Measurements from ENCODE around the gene DLX3. TPM values are rescaled to one million over a fixed set of nuclear protein-coding genes. Genes with fewer than 3 reads are reported as not detected.

Gene DLX3
- polyA plus RNA-seq, 2 donors = 2.9 to 3.0 TPM

GRCh38 chr17:49969134-49969759, 25.8 kb downstream of the DLX3 start, which contains the start of gene DLX4:
Gene DLX4, plus strand, starts transcription at chr17:49969190. Its CDS starts 279 bp downstream, at chr17:49969469.
- Histone ChIP-seq H3K27ac (ENCODE audit: low read depth in 2 of 2, low read length in 1 of 2) (no peak within 1 kb of the TSS), H3K9me3 (ENCODE audit: control insufficient read depth in 2 of 2, insufficient read depth in 1 of 2, low read depth in 1 of 2, low read length in 1 of 2) (peaks cover 0 to 2% of the 10 kb centered on the region in 2 donors), H3K4me3 (ENCODE audit: low read depth in 1 of 2, low read length in 2 of 2) (peak within 1 kb of the TSS; percentile 49 to 52), H3K4me1 (ENCODE audit: control insufficient read depth in 2 of 2, insufficient read depth in 2 of 2, low read length in 1 of 2) (peaks cover 3% of the 10 kb centered on the region in 2 donors), H3K27me3 (ENCODE audit: control insufficient read depth in 1 of 2, insufficient read depth in 2 of 2, low read length in 2 of 2) (peaks cover 0 to 25% of the 10 kb centered on the region in 2 donors), H3K36me3 (ENCODE audit: control insufficient read depth in 2 of 2, insufficient read depth in 2 of 2, low read length in 1 of 2) (no peaks in the 10 kb centered on the region)
- 2 to 3% methylated on average over 34 to 45 of the region's 45 CpGs for WGBS, 2 donors

- peak overlapping the region; percentile 49 to 52 for H3K4me3 ChIP-seq (ENCODE audit: low read depth in 1 of 2, low read length in 2 of 2)
- peaks cover 3 to 6% of the 10 kb centered on the region in 2 donors for H3K4me1 ChIP-seq (ENCODE audit: control insufficient read depth in 2 of 2, insufficient read depth in 2 of 2, low read length in 1 of 2)
- H3K27me3 ChIP-seq (ENCODE audit: control insufficient read depth in 1 of 2, insufficient read depth in 2 of 2, low read length in 2 of 2) = peaks cover 0 to 28% of the 10 kb centered on the region in 2 donors
- H3K27ac ChIP-seq (ENCODE audit: low read depth in 2 of 2, low read length in 1 of 2) = no peak overlapping the region
- H3K9me3 ChIP-seq (ENCODE audit: control insufficient read depth in 2 of 2, insufficient read depth in 1 of 2, low read depth in 1 of 2, low read length in 1 of 2) = peaks cover 0 to 2% of the 10 kb centered on the region in 2 donors
- 1 to 2% methylated on average over 35 to 64 of the region's 64 CpGs for WGBS, 2 donors
- H3K36me3 ChIP-seq (ENCODE audit: control insufficient read depth in 2 of 2, insufficient read depth in 2 of 2, low read length in 1 of 2) = no peaks in the 10 kb centered on the region
These were observed 26.5 kb downstream of the DLX3 start for GRCh38 chr17:49968405-49969133.

- H3K4me1 ChIP-seq (ENCODE audit: control insufficient read depth in 2 of 2, insufficient read depth in 2 of 2, low read length in 1 of 2) = peaks cover 3 to 6% of the 10 kb centered on the region in 2 donors
- H3K4me3 ChIP-seq (ENCODE audit: low read depth in 1 of 2, low read length in 2 of 2) = peak overlapping the region; percentile 49 to 52
- H3K9me3 ChIP-seq (ENCODE audit: control insufficient read depth in 2 of 2, insufficient read depth in 1 of 2, low read depth in 1 of 2, low read length in 1 of 2) = peaks cover 0 to 2% of the 10 kb centered on the region in 2 donors
- 30% methylated on average over 10 of the region's 10 CpGs for WGBS, 2 donors
- H3K36me3 ChIP-seq (ENCODE audit: control insufficient read depth in 2 of 2, insufficient read depth in 2 of 2, low read length in 1 of 2) = no peaks in the 10 kb centered on the region
- no peak overlapping the region for H3K27ac ChIP-seq (ENCODE audit: low read depth in 2 of 2, low read length in 1 of 2)
- peaks cover 0 to 28% of the 10 kb centered on the region in 2 donors for H3K27me3 ChIP-seq (ENCODE audit: control insufficient read depth in 1 of 2, insufficient read depth in 2 of 2, low read length in 2 of 2)
These were observed 27.2 kb downstream of the DLX3 start for GRCh38 chr17:49967621-49968404.

GRCh38 chr17:49967205-49967604, 27.8 kb downstream of the DLX3 start:
- H3K4me3 ChIP-seq (ENCODE audit: low read depth in 1 of 2, low read length in 2 of 2) = no peak overlapping the region
- H3K9me3 ChIP-seq (ENCODE audit: control insufficient read depth in 2 of 2, insufficient read depth in 1 of 2, low read depth in 1 of 2, low read length in 1 of 2) = no peaks in the 10 kb centered on the region
- no peaks in the 10 kb centered on the region for H3K36me3 ChIP-seq (ENCODE audit: control insufficient read depth in 2 of 2, insufficient read depth in 2 of 2, low read length in 1 of 2)
- H3K4me1 ChIP-seq (ENCODE audit: control insufficient read depth in 2 of 2, insufficient read depth in 2 of 2, low read length in 1 of 2) = peaks cover 3 to 6% of the 10 kb centered on the region in 2 donors
- H3K27me3 ChIP-seq (ENCODE audit: control insufficient read depth in 1 of 2, insufficient read depth in 2 of 2, low read length in 2 of 2) = peaks cover 0 to 25% of the 10 kb centered on the region in 2 donors
- no peak overlapping the region for H3K27ac ChIP-seq (ENCODE audit: low read depth in 2 of 2, low read length in 1 of 2)
- WGBS, 2 donors = 26 to 42% methylated on average over 3 of the region's 3 CpGs

DNA sequence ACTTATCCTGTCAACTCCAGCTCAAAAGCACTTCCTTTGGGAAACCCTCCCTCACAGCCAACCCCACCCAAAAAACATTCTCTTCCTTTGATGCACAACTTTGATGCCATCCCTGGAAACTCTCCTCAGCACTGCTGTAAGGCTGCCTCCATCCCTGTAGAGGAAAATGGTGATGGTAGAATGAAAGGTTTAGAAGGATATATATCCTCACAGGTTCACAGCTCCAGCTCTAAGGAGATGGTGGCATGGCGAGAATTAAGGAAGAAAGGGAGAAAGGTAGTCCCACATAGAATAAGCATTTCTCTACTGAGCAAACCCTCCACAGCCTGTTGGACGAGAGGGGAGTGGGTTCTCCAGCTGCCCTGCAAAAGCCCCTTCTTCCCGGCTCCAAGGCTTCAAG, 28.3 kb downstream of the DLX3 start:
- H3K36me3 ChIP-seq (ENCODE audit: control insufficient read depth in 2 of 2, insufficient read depth in 2 of 2, low read length in 1 of 2) = no peaks in the 10 kb centered on the region
- no peak overlapping the region for H3K4me3 ChIP-seq (ENCODE audit: low read depth in 1 of 2, low read length in 2 of 2)
- no peaks in the 10 kb centered on the region for H3K9me3 ChIP-seq (ENCODE audit: control insufficient read depth in 2 of 2, insufficient read depth in 1 of 2, low read depth in 1 of 2, low read length in 1 of 2)
- peaks cover 3 to 6% of the 10 kb centered on the region in 2 donors for H3K4me1 ChIP-seq (ENCODE audit: control insufficient read depth in 2 of 2, insufficient read depth in 2 of 2, low read length in 1 of 2)
- H3K27me3 ChIP-seq (ENCODE audit: control insufficient read depth in 1 of 2, insufficient read depth in 2 of 2, low read length in 2 of 2) = peaks cover 0 to 25% of the 10 kb centered on the region in 2 donors
- H3K27ac ChIP-seq (ENCODE audit: low read depth in 2 of 2, low read length in 1 of 2) = no peak overlapping the region
- 46 to 62% methylated on average over 3 of the region's 3 CpGs for WGBS, 2 donors

GRCh38 chr17:49965524-49965909, 29.5 kb downstream of the DLX3 start:
- Histone ChIP-seq H3K4me3 (ENCODE audit: low read depth in 1 of 2, low read length in 2 of 2) (no peak overlapping the region), H3K36me3 (ENCODE audit: control insufficient read depth in 2 of 2, insufficient read depth in 2 of 2, low read length in 1 of 2) (no peaks in the 10 kb centered on the region), H3K9me3 (ENCODE audit: control insufficient read depth in 2 of 2, insufficient read depth in 1 of 2, low read depth in 1 of 2, low read length in 1 of 2) (no peaks in the 10 kb centered on the region), H3K27me3 (ENCODE audit: control insufficient read depth in 1 of 2, insufficient read depth in 2 of 2, low read length in 2 of 2) (peaks cover 0 to 22% of the 10 kb centered on the region in 2 donors), H3K27ac (ENCODE audit: low read depth in 2 of 2, low read length in 1 of 2) (no peak overlapping the region), H3K4me1 (ENCODE audit: control insufficient read depth in 2 of 2, insufficient read depth in 2 of 2, low read length in 1 of 2) (peaks cover 3 to 6% of the 10 kb centered on the region in 2 donors)
- WGBS, 2 donors = 21 to 45% methylated on average over 16 of the region's 16 CpGs

DNA sequence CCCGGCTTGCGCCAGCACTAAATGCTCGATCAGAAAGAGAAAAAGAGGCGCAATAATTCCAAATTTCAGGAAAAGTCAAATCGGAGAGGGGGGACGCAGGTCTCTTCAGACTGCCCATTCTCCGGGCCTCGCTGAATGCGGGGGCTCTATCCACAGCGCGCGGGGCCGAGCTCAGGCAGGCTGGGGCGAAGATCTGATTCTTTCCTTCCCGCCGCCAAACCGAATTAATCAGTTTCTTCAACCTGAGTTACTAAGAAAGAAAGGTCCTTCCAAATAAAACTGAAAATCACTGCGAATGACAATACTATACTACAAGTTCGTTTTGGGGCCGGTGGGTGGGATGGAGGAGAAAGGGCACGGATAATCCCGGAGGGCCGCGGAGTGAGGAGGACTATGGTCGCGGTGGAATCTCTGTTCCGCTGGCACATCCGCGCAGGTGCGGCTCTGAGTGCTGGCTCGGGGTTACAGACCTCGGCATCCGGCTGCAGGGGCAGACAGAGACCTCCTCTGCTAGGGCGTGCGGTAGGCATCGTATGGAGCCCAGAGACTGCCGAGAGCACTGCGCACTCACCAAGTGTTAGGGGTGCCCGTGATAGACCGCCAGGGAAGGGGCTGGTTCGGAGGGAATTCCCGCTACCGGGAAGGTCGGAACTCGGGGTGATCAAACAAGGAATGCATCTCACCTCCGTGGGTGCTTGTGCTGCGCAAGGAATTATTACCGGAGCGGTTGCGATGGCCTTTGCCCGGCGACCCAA, 30.1 kb downstream of the DLX3 start:
- peaks cover 0 to 22% of the 10 kb centered on the region in 2 donors for H3K27me3 ChIP-seq (ENCODE audit: control insufficient read depth in 1 of 2, insufficient read depth in 2 of 2, low read length in 2 of 2)
- 9 to 29% methylated on average over 52 of the region's 52 CpGs for WGBS, 2 donors
- H3K36me3 ChIP-seq (ENCODE audit: control insufficient read depth in 2 of 2, insufficient read depth in 2 of 2, low read length in 1 of 2) = no peaks in the 10 kb centered on the region
- H3K4me1 ChIP-seq (ENCODE audit: control insufficient read depth in 2 of 2, insufficient read depth in 2 of 2, low read length in 1 of 2) = peaks cover 3 to 6% of the 10 kb centered on the region in 2 donors
- H3K4me3 ChIP-seq (ENCODE audit: low read depth in 1 of 2, low read length in 2 of 2) = no peak overlapping the region
- H3K9me3 ChIP-seq (ENCODE audit: control insufficient read depth in 2 of 2, insufficient read depth in 1 of 2, low read depth in 1 of 2, low read length in 1 of 2) = no peaks in the 10 kb centered on the region
- no peak overlapping the region for H3K27ac ChIP-seq (ENCODE audit: low read depth in 2 of 2, low read length in 1 of 2)

DNA sequence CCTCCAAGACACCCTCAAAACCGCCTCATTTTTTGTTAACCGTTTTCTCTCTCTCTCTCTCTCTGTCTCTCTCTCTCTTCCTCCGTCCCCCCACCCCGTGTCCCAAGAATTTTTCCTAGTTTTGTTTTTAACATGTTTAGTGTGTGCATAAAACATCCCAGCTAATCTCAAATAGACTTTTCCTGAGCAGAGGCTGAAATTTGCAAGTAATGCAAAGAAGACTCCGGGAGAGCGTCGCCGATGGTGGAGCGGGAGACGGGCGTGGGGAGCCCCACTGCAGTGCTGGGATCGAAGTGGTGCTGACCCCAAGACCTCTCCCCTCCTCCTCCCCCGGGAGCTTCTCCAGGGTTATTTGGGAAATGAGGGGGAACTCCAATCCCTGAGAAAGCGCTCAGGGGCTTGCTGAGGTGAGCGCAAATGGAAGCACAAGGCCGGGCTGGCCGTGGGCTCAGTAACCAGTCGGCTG, 30.7 kb downstream of the DLX3 start:
- peaks cover 0 to 22% of the 10 kb centered on the region in 2 donors for H3K27me3 ChIP-seq (ENCODE audit: control insufficient read depth in 1 of 2, insufficient read depth in 2 of 2, low read length in 2 of 2)
- H3K4me1 ChIP-seq (ENCODE audit: control insufficient read depth in 2 of 2, insufficient read depth in 2 of 2, low read length in 1 of 2) = peaks cover 3 to 5% of the 10 kb centered on the region in 2 donors
- WGBS, 2 donors = 10 to 24% methylated on average over 18 of the region's 18 CpGs
- no peaks in the 10 kb centered on the region for H3K36me3 ChIP-seq (ENCODE audit: control insufficient read depth in 2 of 2, insufficient read depth in 2 of 2, low read length in 1 of 2)
- no peak overlapping the region for H3K27ac ChIP-seq (ENCODE audit: low read depth in 2 of 2, low read length in 1 of 2)
- H3K9me3 ChIP-seq (ENCODE audit: control insufficient read depth in 2 of 2, insufficient read depth in 1 of 2, low read depth in 1 of 2, low read length in 1 of 2) = no peaks in the 10 kb centered on the region
- H3K4me3 ChIP-seq (ENCODE audit: low read depth in 1 of 2, low read length in 2 of 2) = no peak overlapping the region

All from esophagus (tissue), 2 donors.